ENCODE measurements around the gene PCDHGA1.
A peak's percentile ranks its signal among the peaks of the same experiment; 100 is the strongest.

PCDHGA1 gene

GRCh38 chr5:141490771-141491170, 160.5 kb downstream of the PCDHGA1 start:
- DNase-seq (ENCODE audit: low spot score): no peak

- DNase-seq (ENCODE audit: low spot score): no peak
These were observed 161.2 kb downstream of the PCDHGA1 start for GRCh38 chr5:141491323-141492167.

GRCh38 chr5:141492168-141492885, 162.0 kb downstream of the PCDHGA1 start:
- DNase-seq (ENCODE audit: low spot score): no peak

GRCh38 chr5:141493500-141494422, 163.4 kb downstream of the PCDHGA1 start:
- no peak for DNase-seq (ENCODE audit: low spot score)

- DNase-seq (ENCODE audit: low spot score): no peak
These were observed 164.6 kb downstream of the PCDHGA1 start for GRCh38 chr5:141494761-141495452.

- no peak for DNase-seq (ENCODE audit: low spot score)
These were observed 165.1 kb downstream of the PCDHGA1 start for GRCh38 chr5:141495453-141495811.

GRCh38 chr5:141496038-141496437, 165.7 kb downstream of the PCDHGA1 start:
- DNase-seq (ENCODE audit: low spot score): no peak

GRCh38 chr5:141501761-141502160, 171.4 kb downstream of the PCDHGA1 start:
- no peak for DNase-seq (ENCODE audit: low spot score)

GRCh38 chr5:141503681-141504080, 173.4 kb downstream of the PCDHGA1 start:
- DNase-seq (ENCODE audit: low spot score): no peak

- DNase-seq (ENCODE audit: low spot score): no peak
These were observed 173.9 kb downstream of the PCDHGA1 start for GRCh38 chr5:141504216-141504615.

- no peak for DNase-seq (ENCODE audit: low spot score)
These were observed 176.3 kb downstream of the PCDHGA1 start for GRCh38 chr5:141506381-141507155.

- DNase-seq (ENCODE audit: low spot score): no peak
These were observed 177.2 kb downstream of the PCDHGA1 start for GRCh38 chr5:141507387-141508091.

GRCh38 chr5:141508440-141508797, 178.1 kb downstream of the PCDHGA1 start:
- DNase-seq (ENCODE audit: low spot score): no peak

GRCh38 chr5:141508798-141509611, 178.7 kb downstream of the PCDHGA1 start:
- DNase-seq (ENCODE audit: low spot score): peak; percentile 80

GRCh38 chr5:141510160-141510559, 179.8 kb downstream of the PCDHGA1 start:
- no peak for DNase-seq (ENCODE audit: low spot score)

- no peak for DNase-seq (ENCODE audit: low spot score)
These were observed 180.7 kb downstream of the PCDHGA1 start for GRCh38 chr5:141510850-141511601.

- no peak for DNase-seq (ENCODE audit: low spot score)
These were observed 181.5 kb downstream of the PCDHGA1 start for GRCh38 chr5:141511771-141512325.

- DNase-seq (ENCODE audit: low spot score): no peak
These were observed 182.1 kb downstream of the PCDHGA1 start for GRCh38 chr5:141512390-141512910.
